Measurements from ENCODE around the gene HTR3D.
"Not testable (repeated sequence)": the region's sequence is repeated elsewhere in the genome, so short reads cannot be mapped to it uniquely, and the experiment has no call there.

The HTR3D gene

DNA sequence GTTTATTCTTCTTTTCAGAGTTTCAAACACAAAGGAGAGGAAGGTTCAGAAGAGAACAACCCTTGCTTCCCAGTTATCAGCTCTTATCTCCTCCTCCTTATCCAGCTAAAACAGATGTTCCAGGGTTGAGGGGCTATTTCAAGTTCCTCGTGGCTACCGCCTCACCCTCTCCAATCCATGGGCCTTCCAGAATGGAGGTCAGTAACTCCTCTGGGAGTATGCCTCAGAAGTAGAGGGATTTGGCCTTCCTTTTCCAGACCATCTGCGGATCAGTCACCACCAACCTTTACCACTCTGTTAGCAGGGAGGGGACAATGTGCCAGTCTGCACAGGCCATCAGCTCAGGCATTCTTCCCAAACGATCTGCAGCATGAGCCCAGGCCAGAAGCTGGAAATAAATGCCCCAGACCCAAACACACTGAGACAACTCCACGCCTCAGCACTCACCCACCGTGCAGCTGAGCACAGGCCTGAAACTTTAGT is 36.1 kb downstream of the HTR3D start:
- DNase-seq (ENCODE audit: low read depth in 3 of 3) = no peak

GRCh38 chr3:184068344-184068743 is 36.8 kb downstream of the HTR3D start:
- no peak for DNase-seq (ENCODE audit: low read depth in 3 of 3)

DNA sequence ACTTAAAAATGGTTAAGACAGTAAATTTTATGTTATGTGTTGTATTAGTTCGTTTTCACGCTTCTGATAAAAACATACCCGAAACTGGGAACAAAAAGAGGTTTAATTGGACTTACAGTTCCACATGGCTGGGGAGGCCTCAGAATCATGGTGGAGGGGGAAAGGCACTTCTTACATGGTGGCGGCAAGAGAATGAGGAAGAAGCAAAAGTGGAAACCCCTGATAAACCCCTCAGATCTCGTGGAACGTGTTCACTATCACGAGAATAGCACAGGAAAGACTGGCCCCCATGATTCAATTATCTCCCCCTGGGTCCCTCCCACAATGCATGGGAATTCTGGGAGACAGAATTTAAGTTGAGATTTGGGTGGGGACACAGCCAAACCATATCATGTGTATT is 39.6 kb downstream of the HTR3D start:
- not testable (repeated sequence) for DNase-seq (ENCODE audit: low read depth in 3 of 3)

GRCh38 chr3:184073621-184074020 is 42.1 kb downstream of the HTR3D start:
- no peak for DNase-seq (ENCODE audit: low read depth in 3 of 3)

DNA sequence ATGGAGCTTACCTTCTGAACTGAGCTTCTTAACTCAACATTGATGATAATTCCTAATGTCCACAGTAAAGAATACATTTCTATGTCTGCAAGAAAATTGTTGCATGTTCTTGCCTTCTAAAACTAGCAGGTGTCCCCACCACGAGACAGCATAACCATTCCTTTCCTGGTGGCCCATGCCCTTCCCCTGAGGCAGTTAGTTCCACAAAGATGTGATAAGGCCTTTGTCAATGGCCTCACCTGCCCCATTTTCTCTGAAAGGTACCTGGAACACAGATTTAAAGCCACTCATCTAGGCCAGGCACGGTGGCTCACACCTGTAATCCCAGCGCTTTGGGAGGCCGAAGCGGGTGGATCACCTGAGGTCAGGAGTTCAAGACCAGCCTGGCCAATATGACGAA is 44.4 kb downstream of the HTR3D start:
- DNase-seq (ENCODE audit: low read depth in 3 of 3) = no peak

- no peak for DNase-seq (ENCODE audit: low read depth in 3 of 3)
These were observed 46.3 kb downstream of the HTR3D start for GRCh38 chr3:184077881-184078280.

DNA sequence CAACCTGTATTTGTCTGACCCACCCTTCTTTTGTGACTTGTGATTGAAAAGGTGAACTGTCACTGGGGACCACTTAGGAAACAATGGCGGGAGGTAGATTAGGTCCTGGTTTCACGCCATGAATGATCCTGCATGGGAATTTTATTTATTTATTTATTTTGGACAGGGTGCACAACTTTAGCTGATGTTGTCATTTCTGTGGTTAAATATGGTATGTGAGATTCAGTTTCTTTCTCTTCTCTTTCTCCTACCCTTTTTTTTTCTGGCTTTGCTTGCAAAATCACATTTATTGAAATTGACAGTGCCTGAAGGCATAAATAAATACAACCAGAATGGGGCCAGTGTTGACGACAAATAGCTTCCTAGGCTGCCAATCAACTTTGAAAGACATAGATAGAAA is 47.3 kb downstream of the HTR3D start:
- no peak for DNase-seq (ENCODE audit: low read depth in 3 of 3)

- DNase-seq (ENCODE audit: low read depth in 3 of 3) = no peak
These were observed 49.7 kb downstream of the HTR3D start for GRCh38 chr3:184081116-184081830.

DNA sequence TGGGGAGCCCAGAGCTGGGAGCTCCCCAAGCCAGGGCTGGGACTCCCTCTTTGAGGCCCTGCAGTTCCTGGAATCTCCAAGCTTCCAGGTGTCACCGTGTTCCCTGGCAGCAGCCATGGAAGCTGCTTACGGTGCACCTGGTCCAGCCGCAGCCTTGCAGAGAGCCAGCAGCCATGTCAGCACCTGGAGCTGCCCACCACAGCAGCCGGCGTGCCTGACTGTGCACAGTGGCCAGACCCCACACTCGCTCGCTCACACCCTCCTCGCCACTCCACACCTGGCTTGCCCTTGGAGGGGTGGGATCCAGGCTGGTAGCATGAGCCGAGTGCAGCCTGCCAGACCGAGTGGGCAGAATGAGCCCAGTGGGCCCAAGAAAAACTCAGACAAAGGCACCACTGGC is 50.5 kb downstream of the HTR3D start:
- DNase-seq (ENCODE audit: low read depth in 3 of 3) = no peak

GRCh38 chr3:184082465-184082864 is 50.9 kb downstream of the HTR3D start:
- no peak for DNase-seq (ENCODE audit: low read depth in 3 of 3)

GRCh38 chr3:184085389-184085852 is 53.9 kb downstream of the HTR3D start:
- no peak for DNase-seq (ENCODE audit: low read depth in 3 of 3)
